Retinal pigment epithelial cell (primary cell): ENCODE data around the gene ABCC8.

Source experiments
- DNase-seq: peaks from one replicate; pipeline ENCODE4 v3.0.0-alpha.2; 2010; ENCODE audit warnings: low read depth
- H3K4me3 ChIP-seq: 2 replicates; pipeline ENCODE4 v1.5.1; 2011; ENCODE audit warnings: mild to moderate bottlenecking, low read length, control low read depth, moderate library complexity
- TF ChIP-seq, protein P1 (sequence below): conservative IDR thresholded peaks from 2 replicates; pipeline ENCODE4 v1.5.1; 2011; ENCODE audit warnings: low read depth, low read length, control low read depth, inconsistent platforms

The ABCC8 gene

DNA sequence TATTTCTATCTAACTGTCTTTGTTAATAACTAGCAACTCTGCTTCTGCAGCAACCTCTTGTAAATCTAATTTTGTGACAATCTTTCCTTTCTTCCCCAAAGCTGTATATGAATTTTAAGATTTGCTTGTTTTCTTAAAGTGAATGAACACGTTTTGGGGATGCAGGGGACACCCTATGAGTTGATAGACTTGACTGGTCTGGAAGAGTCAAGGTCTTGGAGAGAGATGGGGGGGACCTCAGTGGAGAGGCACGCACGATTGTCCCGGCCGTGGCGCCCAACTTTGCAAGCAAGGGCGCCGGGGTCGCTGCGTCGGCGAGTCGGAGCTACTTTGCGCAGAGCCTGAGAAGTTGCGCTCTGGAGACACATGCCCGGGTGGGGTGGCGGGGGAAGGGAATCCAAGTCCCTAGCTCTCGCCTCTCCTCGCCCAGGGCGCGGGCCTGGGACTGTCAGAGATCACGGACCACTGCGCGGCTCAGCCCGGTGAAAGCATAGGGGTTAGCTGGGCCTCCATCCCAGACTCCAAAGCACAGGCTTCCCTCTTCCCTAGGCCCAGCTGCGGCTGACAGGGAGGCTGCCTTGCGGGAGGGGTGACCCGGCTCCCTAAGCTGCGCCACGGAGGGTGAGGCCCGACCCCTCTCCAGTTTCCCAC lies 854 bp downstream of the ABCC8 start:
- TF ChIP-seq, protein P1, sequence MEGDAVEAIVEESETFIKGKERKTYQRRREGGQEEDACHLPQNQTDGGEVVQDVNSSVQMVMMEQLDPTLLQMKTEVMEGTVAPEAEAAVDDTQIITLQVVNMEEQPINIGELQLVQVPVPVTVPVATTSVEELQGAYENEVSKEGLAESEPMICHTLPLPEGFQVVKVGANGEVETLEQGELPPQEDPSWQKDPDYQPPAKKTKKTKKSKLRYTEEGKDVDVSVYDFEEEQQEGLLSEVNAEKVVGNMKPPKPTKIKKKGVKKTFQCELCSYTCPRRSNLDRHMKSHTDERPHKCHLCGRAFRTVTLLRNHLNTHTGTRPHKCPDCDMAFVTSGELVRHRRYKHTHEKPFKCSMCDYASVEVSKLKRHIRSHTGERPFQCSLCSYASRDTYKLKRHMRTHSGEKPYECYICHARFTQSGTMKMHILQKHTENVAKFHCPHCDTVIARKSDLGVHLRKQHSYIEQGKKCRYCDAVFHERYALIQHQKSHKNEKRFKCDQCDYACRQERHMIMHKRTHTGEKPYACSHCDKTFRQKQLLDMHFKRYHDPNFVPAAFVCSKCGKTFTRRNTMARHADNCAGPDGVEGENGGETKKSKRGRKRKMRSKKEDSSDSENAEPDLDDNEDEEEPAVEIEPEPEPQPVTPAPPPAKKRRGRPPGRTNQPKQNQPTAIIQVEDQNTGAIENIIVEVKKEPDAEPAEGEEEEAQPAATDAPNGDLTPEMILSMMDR = no peak
- no peak overlapping the region for H3K4me3 ChIP-seq
- DNase-seq = no peak

DNA sequence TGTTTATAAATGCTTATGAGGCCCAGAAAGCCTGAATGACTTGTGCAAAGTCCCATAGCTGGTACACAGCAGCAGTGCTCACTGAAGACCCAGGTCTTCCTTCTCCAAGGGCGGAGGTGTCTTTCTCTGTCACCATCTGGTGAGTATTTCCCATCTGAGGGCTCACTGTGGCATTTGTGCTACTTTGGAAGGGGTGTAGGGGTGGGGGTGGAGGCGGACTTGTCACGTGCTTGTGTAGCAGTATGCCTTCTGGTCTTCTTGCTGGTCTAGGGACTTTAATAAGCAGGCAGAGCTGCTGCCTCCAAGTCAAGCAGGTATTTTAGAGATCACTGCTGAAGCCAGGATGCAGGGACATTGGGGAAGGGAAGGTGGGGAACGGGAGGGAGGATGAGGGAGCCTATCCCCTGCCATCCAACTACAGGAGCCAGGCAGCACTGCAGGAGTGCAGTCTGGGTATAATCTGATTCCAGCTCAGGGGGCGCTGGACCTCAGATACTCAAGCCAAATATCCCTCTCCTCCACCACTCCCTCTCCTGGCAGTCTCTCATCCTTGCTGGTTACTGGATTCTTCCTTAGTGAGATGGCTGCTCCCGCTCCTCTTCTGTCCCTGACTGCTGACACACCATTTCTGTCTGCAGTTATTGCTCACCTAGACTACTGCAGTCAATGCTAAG lies 3.4 kb downstream of the ABCC8 start:
- TF ChIP-seq, protein P1 = peak; percentile 58
- no peak overlapping the region for H3K4me3 ChIP-seq
- DNase-seq = peak; percentile 2

DNA sequence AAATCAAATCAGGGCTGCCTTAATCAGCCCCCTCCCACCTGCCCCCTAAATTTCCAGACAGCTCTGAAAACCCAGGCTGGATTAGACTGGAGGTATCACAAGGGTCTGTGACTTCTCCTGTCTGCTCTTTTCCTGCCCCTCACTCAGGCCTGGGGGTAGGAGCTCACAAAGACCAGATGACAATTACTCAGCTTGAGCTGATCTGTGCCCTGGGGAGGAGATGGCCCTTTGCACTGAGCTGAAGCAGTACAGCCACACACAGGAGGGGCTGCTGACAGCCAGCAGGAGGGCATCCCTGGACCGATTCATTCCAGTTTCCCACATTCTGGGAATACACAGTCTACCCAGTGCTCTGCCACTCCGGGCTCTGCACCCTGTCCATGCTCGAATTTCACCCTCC lies 4.2 kb downstream of the ABCC8 start:
- TF ChIP-seq, protein P1 = no peak
- no peak overlapping the region for H3K4me3 ChIP-seq
- DNase-seq = no peak

DNA sequence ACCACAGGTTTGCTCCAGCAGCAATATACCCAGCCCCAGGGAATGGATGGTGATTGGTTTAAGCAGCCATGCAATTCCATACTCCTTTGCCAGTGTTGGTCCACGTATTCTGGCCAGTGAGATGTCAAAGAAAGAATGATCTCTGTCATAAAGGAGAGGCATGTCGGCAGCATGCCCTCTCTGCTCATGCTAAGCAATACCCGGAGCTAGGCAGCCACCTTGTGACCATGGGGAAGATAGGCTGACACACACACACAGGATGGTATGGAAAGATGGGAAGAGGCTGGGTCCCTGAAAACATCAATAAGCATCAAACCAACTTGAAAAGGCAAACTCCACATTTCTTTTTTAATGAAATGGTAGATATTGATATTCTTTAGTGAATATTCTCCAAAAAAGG lies 5.1 kb downstream of the ABCC8 start:
- DNase-seq = no peak
- TF ChIP-seq, protein P1 = no peak
- H3K4me3 ChIP-seq = no peak overlapping the region

DNA sequence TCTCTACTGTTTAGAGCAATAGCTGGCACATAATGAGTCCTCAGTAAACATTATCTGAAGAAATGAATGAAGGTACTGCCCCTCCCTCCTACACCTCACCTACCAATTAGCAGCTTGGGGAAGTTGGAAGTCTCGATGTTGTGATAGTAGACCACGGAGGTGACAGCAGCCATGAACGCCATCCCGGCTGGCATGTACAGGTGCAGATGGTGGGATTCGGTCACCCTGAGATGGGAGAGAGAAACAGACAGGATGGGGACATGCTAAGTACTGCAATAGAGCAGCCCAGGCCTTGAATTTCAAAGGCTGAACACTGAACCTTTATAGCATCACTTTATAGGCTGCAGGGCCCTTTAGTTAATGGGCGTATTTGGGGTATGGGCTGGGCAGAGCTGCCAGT lies 6.6 kb downstream of the ABCC8 start:
- no peak overlapping the region for H3K4me3 ChIP-seq
- TF ChIP-seq, protein P1 = no peak
- no peak for DNase-seq

DNA sequence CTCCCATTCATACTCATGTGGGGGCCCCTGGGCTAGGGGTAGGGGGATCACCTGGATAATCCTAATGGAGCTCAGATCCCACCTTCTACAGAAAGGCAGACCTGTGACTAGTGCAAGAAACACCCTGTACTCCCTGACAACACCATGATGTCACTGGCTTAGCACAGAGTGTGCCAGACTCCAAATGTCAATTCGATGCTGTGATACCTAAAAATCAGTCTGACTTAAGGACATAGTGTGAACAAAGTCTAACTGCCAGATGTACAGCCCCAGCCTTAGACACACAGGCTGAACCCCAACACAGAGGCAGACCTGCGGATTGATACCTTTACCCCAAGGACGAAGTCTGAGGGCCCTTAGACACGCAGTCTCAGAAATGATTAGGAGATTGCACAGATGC lies 8.5 kb downstream of the ABCC8 start:
- TF ChIP-seq, protein P1 = no peak
- no peak overlapping the region for H3K4me3 ChIP-seq
- no peak for DNase-seq
